ENCODE measurements around the gene BAIAP3.

BAIAP3 gene

DNA sequence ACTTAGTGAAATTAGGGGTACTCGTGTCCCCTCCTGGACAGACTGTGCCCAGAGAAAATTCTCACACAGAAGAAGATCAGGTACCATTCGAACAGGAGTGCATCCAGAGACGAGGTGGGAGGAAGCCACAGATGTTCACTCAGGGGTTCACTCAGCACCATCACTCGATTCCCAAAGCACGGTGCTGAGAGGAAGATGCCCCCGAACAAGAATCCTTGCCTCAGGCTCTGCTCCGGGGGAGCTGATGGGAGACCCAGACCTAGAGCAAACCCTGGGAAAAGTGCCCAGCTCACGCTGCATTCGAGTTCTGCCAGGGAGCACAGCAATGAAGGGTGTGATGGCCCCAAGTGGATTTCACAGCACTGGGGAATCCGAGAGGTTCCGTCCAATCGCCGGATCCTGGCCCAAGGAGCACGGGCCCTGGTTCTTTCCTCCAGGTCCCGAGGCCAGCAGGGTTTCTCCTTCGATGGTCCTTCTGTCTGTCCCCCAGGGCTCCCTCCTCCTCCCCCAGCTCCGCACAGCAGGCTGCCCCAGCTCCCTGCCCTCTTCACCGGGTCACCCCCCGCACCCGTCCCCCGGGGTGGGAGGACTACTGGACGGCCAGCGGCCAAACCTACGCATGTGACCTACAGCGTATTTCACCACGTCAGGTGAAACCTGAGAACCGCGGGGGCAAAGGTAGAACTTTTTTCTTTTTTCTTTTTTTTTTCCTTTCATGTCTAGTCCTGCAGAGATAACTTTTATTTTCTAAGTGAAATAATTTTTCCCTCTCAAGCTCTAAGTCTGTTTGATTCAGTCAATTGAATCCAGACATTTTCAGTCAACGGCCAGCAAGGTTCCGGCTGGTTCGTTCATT lies 34.2 kb upstream of the BAIAP3 start:
- no peak for DNase-seq (ENCODE audit: low read depth in 2 of 2, low spot score in 1 of 2)

DNA sequence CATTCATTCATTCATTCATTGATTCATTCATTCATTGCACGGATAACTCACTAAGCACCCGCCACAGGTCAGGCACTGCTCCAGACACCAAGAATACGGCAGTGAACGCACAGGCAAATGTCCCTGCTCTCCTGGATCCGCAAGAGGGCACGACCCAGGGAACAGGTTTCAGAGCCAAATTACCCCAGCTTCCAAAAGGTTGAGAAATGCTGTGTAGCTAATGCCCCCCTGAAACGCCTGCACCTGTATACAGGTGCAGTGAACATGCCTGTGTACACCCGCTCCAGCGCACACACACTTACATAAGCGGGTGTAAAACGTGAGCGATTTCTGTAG lies 33.6 kb upstream of the BAIAP3 start:
- DNase-seq (ENCODE audit: low read depth in 2 of 2, low spot score in 1 of 2), result no peak

DNA sequence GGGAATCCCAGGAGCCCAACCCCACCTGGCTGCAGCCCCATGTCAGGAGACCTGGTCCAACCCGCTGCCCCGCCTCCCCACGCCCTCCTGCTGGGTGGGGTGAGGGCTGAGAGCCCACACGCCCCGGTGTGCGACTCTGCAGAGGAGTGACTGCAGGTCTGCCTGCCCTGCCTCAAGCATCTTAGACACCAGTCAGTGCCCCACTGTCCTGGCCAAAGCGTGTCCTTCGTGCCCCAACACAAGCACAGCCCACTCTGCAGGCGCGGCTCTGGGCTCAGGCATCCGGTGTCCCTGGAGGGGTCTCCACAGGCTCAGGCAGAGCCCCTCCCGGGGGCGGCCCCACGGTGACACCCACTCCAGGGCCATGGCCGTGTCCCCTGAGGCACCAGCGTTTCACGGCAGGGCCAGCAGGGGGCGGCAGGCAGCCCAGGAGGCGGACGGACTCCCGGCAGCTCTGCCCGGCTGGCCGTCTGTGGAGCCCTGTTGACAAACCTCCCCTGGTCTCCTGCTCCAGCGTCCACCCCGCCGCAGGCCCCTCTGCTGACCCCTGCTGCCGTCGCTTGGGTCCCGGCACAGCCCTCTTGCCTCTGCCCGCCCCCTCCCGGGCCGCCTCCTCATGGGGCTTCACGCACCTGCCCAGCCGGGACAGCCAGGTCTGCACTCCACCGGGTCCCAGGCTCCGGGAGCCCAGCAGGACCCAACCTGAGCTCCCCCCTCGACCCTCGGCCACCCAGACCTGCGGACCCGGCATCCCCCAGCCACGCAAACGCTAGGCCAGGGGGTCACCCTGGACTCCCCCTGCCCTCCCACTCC lies 32.6 kb upstream of the BAIAP3 start:
- peak; percentile 40 to 43 for DNase-seq (ENCODE audit: low read depth in 2 of 2, low spot score in 1 of 2)

DNA sequence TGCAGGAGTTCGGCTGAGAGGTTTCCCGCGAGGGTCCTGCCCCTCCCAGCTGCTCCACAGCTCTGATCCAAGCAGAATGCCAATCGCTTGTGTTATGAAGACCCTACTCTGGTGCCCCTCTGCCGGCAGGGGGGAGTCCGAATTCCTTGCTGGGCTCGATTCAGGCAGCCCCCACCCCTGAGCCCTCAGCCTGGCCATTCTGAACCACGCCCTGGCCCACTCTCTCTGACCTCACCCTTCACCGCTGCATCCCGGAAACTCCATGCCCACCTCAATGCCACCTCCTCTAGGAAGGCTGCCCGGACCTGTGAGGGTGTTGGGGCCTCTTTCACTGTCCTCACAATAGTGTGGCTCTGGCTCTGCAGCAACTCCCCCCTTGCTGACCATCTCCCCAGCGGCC lies 31.9 kb upstream of the BAIAP3 start:
- no peak for DNase-seq (ENCODE audit: low read depth in 2 of 2, low spot score in 1 of 2)

DNA sequence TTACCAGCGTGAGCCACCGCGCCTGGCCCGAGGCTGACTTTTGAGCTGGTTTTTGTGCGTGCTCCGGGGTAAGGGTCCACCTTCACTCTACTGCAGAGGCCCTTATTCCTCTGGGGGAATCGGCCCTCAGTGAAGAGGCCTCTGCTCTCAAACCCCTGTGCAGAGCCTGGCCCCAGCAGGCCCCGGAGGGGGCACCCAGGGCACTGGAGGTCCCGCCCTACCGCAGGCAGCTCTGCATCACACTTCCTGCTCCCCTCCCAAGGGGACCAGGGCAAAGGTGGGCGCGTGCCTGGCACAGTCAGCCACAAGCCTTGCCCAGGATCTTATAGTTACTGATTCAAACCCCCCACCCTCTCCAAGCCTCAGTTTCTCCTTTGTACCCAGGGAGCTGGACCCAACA lies 27.6 kb upstream of the BAIAP3 start:
- DNase-seq (ENCODE audit: low read depth in 2 of 2, low spot score in 1 of 2), result no peak

DNA sequence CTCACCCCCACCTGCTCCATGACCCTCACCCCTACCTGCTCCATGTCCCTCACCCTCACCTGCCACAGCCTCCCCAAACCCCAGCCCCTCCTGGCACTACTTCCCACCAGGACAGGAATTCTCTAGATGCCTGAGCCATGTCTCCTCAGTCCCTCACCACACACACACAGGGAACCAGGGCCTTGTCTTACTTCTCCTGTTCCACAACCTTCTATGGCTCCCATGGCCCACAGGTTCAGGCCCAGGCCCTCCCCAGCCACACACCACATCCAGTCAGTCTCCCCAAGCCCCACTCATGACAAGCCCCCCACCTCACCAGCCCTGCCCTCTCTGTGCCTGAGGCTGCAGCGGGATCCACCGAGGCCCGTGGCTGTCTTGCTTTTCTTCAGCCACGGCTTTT lies 27.1 kb upstream of the BAIAP3 start:
- no peak for DNase-seq (ENCODE audit: low read depth in 2 of 2, low spot score in 1 of 2)

DNA sequence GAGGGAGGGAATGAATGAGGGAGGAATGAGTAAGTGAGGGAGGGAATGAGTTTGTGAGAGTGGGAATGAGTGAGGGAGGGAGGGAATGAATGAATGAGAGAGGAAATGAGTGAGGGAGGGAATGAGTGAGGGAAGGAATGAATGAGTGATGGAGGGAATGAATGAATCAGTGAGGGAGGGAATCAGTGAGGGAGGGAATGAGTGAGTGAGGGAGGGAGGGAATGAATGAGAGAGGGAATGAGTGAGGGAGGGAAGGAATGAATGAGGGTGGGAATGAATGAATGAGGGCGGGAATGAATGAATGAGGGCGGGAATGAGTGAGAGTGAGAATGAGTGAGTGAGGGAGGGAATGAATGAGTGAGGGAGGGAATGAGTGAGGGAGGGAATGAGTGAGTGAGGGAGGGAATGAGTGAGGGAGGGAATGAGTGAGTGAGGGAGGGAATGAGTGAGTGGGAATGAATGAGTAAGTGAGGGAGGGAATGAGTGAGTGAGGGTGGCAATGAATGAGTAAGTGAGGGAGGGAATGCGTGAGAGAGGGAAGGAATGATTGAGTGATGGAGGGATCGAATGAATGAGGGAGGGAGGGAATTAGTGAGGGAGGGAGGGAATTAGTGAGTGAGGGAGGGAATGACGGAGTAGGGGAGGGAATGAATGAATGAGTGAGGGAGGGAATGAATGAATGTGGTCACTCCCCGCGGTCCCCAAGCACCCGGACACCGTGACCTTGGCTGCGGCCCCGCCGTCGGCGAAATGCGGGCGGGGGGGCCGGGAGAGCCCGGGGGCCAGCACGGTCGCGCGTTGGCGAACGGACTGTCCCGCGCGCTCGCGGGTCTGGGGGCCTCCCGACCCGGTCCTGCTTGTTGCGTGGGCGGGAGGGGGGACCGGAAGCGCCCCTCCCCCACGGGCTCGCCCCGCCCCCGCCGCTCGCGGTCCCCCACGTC lies 25.1 kb upstream of the BAIAP3 start:
- DNase-seq (ENCODE audit: low read depth in 2 of 2, low spot score in 1 of 2), result no peak

DNA sequence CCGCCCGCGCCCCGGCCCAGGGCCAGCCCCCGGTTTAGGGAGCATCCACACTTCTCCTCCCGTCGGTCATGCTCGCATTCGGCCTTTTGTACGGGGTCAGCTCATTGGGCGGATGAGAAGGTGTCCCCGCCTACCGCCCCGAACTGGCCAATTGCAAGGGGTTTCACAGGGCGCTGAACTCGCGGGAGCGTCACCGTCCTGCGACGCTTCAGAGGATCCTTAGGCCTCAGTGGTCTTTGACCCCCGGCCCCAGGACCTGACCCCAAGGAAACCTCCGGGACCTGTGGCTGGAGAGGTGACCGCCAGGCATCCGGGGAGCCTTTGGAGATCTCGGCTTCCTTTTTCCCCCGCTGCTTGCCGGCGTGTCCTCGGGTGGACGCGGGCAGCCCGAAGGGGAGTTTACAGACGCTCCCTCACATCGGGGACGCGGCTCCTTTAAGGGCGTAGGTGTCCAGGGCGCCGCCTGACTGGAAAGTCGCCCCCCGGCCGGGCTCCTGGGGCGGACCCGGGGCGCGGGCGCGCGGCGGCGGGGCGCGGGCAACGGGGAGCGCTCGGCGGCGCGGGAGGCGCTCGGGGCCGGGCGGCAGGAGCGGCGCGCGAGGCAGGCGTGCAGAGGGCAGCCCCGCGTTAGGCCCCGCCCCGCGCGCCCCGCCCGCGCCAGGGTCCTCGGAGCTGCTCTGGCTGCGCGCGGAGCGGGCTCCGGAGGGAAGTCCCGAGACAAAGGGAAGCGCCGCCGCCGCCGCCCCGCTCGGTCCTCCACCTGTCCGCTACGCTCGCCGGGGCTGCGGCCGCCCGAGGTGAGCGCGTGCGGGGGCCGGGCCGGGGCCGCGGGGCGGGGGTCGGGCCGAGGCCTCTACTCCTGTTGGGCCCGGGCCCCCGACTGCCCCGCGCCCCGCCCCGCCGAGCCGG lies 24.2 kb upstream of the BAIAP3 start, which contains the start of gene UBE2I:
UBE2I (plus strand) TSS at position 660 of the 909 bp plus-strand sequence. CDS start 4,395 bp downstream, outside the sequence.
- peak; percentile 93 to 98 for DNase-seq (ENCODE audit: low read depth in 2 of 2, low spot score in 1 of 2)

DNA sequence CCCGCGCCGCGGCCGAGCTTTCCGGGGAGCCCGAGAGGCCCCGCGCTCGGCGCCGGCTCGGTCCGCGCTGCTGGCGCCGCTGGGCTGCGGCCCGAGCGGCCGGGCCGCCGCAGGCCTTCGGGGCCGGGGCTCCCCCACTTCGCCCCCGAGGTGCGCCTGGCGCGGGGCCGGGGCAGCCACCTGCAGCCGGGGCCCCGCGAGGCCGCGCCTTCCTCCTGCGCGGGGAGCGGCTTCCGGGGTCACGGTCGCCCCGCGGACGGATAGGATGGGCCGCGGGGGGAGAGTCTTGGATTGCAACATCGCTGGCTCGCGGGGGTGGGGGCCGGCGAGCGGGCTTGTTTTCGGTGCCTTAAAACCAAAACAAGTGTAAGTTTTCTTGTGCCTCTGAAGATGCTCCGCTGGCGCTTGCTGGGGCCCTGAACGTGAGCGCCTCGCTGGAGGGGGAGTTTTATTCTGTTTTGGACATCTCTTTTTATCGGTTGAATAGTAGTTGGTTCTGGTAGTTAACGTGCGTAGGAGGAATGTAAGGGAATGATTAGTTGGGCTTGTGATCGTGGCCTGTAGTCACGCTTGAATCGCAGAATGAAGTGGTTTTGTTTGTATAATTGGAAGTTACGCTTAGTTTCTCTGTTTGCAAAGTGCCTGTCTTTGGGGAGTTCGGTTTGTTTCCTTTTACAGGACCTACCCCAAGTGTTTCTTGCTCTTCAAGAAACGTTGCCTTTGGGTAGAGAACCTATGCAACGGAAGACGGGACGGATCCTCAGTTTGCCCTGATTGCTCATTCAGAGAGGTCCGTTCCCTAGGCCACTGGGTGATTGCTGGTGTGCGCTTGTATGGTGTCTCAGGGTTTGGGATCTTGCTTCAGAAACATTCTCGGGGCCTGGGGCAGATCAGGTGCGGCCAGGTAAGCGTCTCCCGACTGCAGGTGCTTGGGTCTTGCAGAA lies 23.3 kb upstream of the BAIAP3 start:
- DNase-seq (ENCODE audit: low read depth in 2 of 2, low spot score in 1 of 2), result peak in 1 of 2 donors; percentile 40

DNA sequence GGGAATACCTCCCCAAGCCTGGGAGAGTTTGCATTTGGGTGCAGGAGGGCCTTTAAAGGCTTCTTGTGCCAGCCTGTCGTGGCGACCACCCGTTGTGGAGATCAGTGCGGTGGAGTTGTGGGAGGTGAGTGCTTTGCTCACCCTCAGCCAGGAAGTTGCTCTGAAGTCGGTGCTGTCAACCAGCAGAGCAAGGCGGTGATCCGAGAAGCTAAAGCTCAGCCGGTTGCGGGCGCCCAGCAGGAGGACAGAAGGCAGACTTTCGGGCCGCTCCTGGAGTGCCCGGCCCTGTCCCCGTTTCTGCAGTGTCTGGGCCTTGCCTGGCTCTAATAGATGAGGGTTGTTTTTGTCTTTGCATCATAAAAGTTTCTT lies 22.6 kb upstream of the BAIAP3 start:
- DNase-seq (ENCODE audit: low read depth in 2 of 2, low spot score in 1 of 2), result no peak

DNA sequence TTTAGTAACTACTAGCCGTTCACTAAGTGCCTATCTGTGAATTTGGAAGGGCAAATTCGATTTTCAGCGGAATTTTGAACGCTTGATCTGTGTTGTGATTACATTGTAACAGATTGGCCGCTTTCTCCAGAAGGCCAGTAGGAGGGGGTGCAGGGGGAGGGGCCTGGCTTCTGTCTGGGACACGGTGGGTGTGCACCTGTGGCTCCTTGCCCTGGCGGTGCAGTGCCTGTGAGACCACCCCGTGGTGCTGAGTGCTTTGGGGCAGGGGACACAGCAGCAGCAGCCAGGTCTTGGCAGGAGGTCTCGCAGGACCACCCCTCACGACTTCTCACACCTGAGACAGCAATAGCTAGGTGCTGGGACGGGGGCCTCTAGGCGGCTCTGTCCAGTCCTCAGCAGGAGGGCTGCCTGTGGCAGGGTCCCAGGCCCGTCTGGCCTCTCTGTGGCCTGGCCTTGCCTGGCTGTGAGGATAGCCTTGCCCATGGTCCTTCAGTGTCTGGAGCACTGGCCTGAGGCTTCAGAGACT lies 22.2 kb upstream of the BAIAP3 start:
- no peak for DNase-seq (ENCODE audit: low read depth in 2 of 2, low spot score in 1 of 2)

DNA sequence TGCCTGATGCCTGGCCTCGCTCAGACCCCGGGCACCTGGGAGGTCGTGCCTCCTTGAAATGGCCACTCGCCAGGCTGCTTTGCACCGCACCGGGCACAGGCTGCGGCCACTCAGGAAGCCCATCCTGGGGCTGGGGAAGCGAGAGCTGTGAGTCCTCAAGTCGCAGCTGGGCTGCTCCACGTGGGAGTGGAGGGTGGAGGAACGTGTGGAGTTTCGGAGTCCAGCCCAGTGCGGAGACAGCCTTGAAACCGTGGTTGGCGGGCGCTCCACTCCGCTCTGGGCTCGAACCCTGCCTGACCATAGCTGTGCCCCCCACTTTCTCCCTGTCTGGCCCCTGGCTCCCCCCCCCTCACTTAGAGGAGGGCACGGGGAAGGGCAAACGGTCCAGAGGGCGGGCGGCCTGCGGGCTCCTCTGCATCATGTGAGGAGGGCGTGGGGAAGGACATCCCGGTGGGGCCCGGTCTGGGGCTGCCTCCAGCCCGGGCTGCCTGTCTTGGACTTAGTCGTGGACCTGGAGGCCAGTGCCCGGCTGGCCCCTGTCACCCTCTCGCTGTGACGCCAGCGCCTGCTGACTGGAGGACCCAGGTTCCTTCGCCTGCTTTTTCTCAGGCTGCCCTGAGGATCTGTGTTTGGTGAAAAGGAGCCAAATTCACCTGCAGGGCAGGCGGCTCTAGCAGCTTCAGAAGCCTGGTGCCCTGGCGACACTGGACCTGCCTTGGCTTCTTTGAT lies 21.5 kb upstream of the BAIAP3 start:
- DNase-seq (ENCODE audit: low read depth in 2 of 2, low spot score in 1 of 2), result no peak

DNA sequence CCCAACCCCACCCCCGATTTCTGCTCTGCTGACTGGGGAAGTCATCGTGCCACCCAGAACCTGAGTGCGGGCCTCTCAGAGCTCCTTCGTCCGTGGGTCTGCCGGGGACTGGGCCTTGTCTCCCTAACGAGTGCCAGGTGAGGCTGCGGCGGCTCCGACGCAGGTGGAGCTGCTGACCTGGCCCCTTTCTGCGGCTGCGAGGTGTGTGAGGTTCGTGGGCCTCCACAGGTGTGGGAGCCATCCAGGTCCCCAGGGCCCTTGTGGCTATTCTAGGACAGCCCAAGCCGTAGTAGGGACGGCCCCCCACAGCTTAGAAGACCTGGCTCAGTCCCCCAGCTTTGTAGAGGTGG lies 21.0 kb upstream of the BAIAP3 start:
- no peak for DNase-seq (ENCODE audit: low read depth in 2 of 2, low spot score in 1 of 2)

DNA sequence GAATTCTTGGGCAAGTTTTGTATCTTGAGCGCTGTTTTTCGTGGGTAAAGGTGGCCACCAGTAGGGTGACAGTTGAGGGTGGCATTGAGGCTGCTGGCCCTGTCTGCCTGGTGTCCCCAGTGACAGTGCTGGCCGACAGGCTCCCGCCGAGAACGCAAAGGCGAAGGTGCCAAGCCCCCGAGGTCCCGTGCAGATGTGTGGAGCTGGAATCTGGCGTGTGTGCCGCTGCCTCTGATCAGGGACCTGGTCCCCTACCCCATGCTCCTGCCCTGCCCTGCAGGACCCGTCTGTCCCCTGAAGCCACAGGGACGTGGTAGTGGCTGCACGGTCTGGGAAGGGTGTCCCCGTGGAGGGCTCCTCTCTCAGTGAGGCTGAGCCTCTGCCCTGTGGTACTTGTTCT lies 20.5 kb upstream of the BAIAP3 start:
- no peak for DNase-seq (ENCODE audit: low read depth in 2 of 2, low spot score in 1 of 2)

DNA sequence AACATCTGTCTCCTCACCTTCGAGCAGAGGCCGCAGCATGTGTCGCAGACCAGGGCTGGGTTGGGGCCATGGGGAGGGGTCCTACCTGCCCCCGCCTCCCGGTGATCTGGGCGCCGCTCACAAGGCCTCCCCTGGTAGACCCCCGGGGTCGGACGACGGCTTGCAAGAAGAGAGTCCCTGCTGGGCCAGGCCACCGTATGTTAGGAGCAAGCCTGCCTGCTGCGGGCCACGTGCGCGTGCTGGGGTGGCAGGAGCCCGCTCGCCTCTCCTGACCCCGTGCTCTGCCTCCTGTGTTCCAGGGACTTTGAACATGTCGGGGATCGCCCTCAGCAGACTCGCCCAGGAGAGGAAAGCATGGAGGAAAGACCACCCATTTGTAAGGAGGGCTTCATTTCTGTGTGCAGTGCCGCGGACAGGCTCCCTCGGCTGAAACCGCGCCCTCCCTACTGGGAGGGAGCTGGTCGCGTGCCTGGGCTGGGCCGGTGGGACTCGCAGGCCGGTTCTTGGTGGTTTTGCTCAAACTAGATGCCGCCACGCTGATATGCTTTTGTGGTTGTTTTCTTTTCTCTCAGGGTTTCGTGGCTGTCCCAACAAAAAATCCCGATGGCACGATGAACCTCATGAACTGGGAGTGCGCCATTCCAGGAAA lies 19.6 kb upstream of the BAIAP3 start:
- DNase-seq (ENCODE audit: low read depth in 2 of 2, low spot score in 1 of 2), result no peak

DNA sequence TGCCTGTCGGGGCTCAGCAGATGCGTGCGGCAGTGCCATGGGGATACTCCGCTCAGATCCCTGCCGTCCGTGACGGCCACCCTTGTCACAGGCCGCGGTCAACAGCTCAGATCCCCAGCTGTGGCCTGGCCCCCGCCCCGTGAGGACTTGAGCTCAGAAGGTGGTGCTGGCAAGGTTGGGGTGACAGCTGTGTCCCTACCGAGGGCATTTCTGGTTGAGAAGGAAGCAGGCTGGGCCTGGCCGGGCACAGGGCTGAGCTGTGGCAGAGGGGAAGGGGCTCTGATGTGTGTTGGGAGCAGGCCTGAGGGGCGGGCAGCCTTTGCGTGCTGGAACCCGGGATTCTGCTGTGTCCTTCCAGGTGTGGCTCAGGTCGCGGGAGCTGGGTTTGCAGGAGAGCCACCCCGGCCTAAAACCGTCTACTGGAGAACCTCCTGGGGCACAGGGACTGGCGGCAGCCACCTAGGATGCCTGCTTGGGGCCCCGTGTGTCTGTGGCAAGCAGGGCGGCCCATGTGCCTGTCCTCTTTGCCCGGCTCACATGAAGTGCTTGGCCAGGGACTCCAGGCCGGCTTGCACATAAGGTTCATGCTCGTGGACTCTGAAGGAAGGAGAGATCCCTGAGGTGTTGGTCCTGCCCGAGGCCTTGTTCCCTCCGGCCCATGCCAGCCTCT lies 18.9 kb upstream of the BAIAP3 start:
- no peak for DNase-seq (ENCODE audit: low read depth in 2 of 2, low spot score in 1 of 2)
